ENCODE measurements around the gene DOCK1. TPM values are rescaled to one million over a fixed set of nuclear protein-coding genes. Genes with fewer than 3 reads are reported as not detected.

The DOCK1 gene
- total RNA-seq, 3 donors from 2014 or later = 50.4 to 101 (median 69.2) TPM

GRCh38 chr10:127012769-127013152 lies 107.5 kb downstream of the DOCK1 start:
- Histone ChIP-seq H3K36me3 (no peaks in the 10 kb centered on the region), H3K27ac (peak overlapping the region; percentile 71 to 85), H3K4me3 (peak overlapping the region in 1 of 3 donors; percentile 4), H3K9me3 (no peaks in the 10 kb centered on the region), H3K4me1 (peaks cover 0 to 8% of the 10 kb centered on the region in 2 donors), H3K27me3 (no peaks in the 10 kb centered on the region)
- DNase-seq (ENCODE audit: low spot score in 2 of 2) = peak; percentile 87 to 94
- intact Hi-C loops (cut with DNase I; ENCODE audit: low total_unique reads) = no loop called here
- TF ChIP-seq, protein P1, sequence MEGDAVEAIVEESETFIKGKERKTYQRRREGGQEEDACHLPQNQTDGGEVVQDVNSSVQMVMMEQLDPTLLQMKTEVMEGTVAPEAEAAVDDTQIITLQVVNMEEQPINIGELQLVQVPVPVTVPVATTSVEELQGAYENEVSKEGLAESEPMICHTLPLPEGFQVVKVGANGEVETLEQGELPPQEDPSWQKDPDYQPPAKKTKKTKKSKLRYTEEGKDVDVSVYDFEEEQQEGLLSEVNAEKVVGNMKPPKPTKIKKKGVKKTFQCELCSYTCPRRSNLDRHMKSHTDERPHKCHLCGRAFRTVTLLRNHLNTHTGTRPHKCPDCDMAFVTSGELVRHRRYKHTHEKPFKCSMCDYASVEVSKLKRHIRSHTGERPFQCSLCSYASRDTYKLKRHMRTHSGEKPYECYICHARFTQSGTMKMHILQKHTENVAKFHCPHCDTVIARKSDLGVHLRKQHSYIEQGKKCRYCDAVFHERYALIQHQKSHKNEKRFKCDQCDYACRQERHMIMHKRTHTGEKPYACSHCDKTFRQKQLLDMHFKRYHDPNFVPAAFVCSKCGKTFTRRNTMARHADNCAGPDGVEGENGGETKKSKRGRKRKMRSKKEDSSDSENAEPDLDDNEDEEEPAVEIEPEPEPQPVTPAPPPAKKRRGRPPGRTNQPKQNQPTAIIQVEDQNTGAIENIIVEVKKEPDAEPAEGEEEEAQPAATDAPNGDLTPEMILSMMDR (IDR thresholded peaks at IDR 0.05) = no peak
- TF ChIP-seq POLR2AphosphoS5 (IDR thresholded peaks at IDR 0.05) = peak; percentile 47 to 60 (median 47)
- no peak for TF ChIP-seq POLR2A (IDR thresholded peaks at IDR 0.05)

GRCh38 chr10:127013211-127013656 lies 108.0 kb downstream of the DOCK1 start:
- no peaks in the 10 kb centered on the region for H3K9me3 ChIP-seq
- TF ChIP-seq POLR2A (IDR thresholded peaks at IDR 0.05) = no peak
- TF ChIP-seq, protein P1 (IDR thresholded peaks at IDR 0.05) = no peak
- TF ChIP-seq POLR2AphosphoS5 (IDR thresholded peaks at IDR 0.05) = no peak
- peaks cover 0 to 8% of the 10 kb centered on the region in 2 donors for H3K4me1 ChIP-seq
- peak overlapping the region; percentile 71 to 85 for H3K27ac ChIP-seq
- H3K4me3 ChIP-seq = peak overlapping the region in 1 of 3 donors; percentile 4
- intact Hi-C loops (cut with DNase I; ENCODE audit: low total_unique reads) = no loop called here
- no peaks in the 10 kb centered on the region for H3K36me3 ChIP-seq
- H3K27me3 ChIP-seq = no peaks in the 10 kb centered on the region
- DNase-seq (ENCODE audit: low spot score in 2 of 2) = no peak

- Histone ChIP-seq H3K4me1 (peaks cover 0 to 8% of the 10 kb centered on the region in 2 donors), H3K36me3 (no peaks in the 10 kb centered on the region), H3K9me3 (no peaks in the 10 kb centered on the region), H3K4me3 (no peak overlapping the region), H3K27ac (peak overlapping the region; percentile 71 to 85), H3K27me3 (no peaks in the 10 kb centered on the region)
- intact Hi-C loops (cut with DNase I; ENCODE audit: low total_unique reads) = no loop called here
- no peak for DNase-seq (ENCODE audit: low spot score in 2 of 2)
- TF ChIP-seq POLR2AphosphoS5 (IDR thresholded peaks at IDR 0.05) (no peak), POLR2A (IDR thresholded peaks at IDR 0.05) (no peak)
- TF ChIP-seq, protein P1 (IDR thresholded peaks at IDR 0.05) = no peak
Observed at GRCh38 chr10:127013691-127014473, 108.7 kb downstream of the DOCK1 start.

DNA sequence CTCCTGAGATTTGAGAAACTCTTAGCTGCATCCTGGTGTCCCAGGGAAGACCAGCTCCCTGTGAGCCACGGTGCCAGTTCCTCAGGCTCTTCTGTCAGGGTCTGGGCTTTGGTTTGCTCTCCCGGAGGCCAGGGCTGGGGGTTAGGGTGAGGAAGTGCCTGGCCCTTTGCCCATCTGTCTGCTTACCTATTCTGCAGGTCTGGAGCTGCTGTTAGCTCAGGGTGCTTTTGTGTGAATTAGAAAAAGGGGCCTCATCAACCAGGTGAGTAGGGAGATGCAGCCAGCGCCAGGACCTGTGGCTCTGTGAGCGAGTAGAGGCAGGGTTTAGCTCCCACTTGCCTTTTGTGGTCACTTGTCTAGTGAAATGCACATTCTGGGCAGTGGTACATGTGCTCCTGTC lies 109.4 kb downstream of the DOCK1 start:
- intact Hi-C loops (cut with DNase I; ENCODE audit: low total_unique reads) = no loop called here
- Histone ChIP-seq H3K27ac (peak overlapping the region in 1 of 2 donors; percentile 13), H3K36me3 (no peaks in the 10 kb centered on the region), H3K9me3 (no peaks in the 10 kb centered on the region), H3K4me3 (no peak overlapping the region), H3K4me1 (peaks cover 0 to 8% of the 10 kb centered on the region in 2 donors), H3K27me3 (no peaks in the 10 kb centered on the region)
- TF ChIP-seq POLR2A (IDR thresholded peaks at IDR 0.05) (no peak), POLR2AphosphoS5 (IDR thresholded peaks at IDR 0.05) (no peak)
- TF ChIP-seq, protein P1 (IDR thresholded peaks at IDR 0.05) = no peak
- DNase-seq (ENCODE audit: low spot score in 2 of 2) = no peak

GRCh38 chr10:127015373-127015772 lies 110.1 kb downstream of the DOCK1 start:
- H3K4me1 ChIP-seq = peaks cover 0 to 8% of the 10 kb centered on the region in 2 donors
- H3K9me3 ChIP-seq = no peaks in the 10 kb centered on the region
- no peaks in the 10 kb centered on the region for H3K27me3 ChIP-seq
- TF ChIP-seq POLR2A (IDR thresholded peaks at IDR 0.05) = no peak
- TF ChIP-seq, protein P1 (IDR thresholded peaks at IDR 0.05) = no peak
- no peak for TF ChIP-seq POLR2AphosphoS5 (IDR thresholded peaks at IDR 0.05)
- no peak overlapping the region for H3K27ac ChIP-seq
- intact Hi-C loops (cut with DNase I; ENCODE audit: low total_unique reads) = no loop called here
- H3K36me3 ChIP-seq = no peaks in the 10 kb centered on the region
- DNase-seq (ENCODE audit: low spot score in 2 of 2) = no peak
- H3K4me3 ChIP-seq = no peak overlapping the region

All from breast epithelium (tissue), 4 donors.